NB4 (cell line): ENCODE measurements around the gene DST.

Experiments used
- POLR2A ChIP-seq: IDR thresholded peaks from 2 replicates; pipeline ENCODE4 v1.6.1; 2011; ENCODE audit warnings: mild to moderate bottlenecking; ENCODE audit not compliant: insufficient read length; ENCODE audit errors: extremely low read depth
- TF ChIP-seq, protein P1 (sequence below): IDR thresholded peaks from one replicate; pipeline ENCODE4 v1.5.1; 2012; ENCODE audit warnings: low read depth, low read length
- TF ChIP-seq, protein P2 (sequence below): IDR thresholded peaks from 2 replicates; pipeline ENCODE4 v1.6.1; 2011; ENCODE audit warnings: low read depth, low read length

DNA sequence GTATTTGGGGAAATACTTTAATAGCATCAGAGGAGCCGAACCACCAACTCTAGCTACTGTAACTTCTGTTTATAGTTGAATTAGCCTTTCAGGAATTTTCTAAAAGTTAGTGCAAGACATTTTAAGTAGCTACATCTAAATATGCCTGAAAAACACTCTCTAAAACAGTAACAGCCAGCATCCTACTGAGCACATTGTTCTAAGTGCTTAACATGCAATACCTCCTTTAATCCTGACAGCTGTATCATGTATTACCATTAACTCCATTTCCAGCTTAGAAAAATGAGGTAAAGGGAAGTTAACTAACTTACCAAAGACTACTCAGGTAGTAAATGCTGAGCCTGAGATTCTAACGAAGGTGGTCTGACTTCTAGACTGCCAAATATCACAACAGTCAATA lies 120.7 kb downstream of the DST start:
- TF ChIP-seq, protein P1, sequence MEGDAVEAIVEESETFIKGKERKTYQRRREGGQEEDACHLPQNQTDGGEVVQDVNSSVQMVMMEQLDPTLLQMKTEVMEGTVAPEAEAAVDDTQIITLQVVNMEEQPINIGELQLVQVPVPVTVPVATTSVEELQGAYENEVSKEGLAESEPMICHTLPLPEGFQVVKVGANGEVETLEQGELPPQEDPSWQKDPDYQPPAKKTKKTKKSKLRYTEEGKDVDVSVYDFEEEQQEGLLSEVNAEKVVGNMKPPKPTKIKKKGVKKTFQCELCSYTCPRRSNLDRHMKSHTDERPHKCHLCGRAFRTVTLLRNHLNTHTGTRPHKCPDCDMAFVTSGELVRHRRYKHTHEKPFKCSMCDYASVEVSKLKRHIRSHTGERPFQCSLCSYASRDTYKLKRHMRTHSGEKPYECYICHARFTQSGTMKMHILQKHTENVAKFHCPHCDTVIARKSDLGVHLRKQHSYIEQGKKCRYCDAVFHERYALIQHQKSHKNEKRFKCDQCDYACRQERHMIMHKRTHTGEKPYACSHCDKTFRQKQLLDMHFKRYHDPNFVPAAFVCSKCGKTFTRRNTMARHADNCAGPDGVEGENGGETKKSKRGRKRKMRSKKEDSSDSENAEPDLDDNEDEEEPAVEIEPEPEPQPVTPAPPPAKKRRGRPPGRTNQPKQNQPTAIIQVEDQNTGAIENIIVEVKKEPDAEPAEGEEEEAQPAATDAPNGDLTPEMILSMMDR = no peak
- TF ChIP-seq POLR2A = no peak
- TF ChIP-seq, protein P2, sequence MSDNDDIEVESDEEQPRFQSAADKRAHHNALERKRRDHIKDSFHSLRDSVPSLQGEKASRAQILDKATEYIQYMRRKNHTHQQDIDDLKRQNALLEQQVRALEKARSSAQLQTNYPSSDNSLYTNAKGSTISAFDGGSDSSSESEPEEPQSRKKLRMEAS = no peak
